G401.6 (cell line): Measurements from ENCODE around the gene ZBTB8OS.
"Not testable (repeated sequence)": the region's sequence is repeated elsewhere in the genome, so short reads cannot be mapped to it uniquely, and the experiment has no call there.

Experiments
- FAIRE-seq: peaks from 2 replicates; lab custom pipeline; 2012; peaks lifted over from hg19 to GRCh38; lab: Jason Lieb, UNC

Gene ZBTB8OS

DNA sequence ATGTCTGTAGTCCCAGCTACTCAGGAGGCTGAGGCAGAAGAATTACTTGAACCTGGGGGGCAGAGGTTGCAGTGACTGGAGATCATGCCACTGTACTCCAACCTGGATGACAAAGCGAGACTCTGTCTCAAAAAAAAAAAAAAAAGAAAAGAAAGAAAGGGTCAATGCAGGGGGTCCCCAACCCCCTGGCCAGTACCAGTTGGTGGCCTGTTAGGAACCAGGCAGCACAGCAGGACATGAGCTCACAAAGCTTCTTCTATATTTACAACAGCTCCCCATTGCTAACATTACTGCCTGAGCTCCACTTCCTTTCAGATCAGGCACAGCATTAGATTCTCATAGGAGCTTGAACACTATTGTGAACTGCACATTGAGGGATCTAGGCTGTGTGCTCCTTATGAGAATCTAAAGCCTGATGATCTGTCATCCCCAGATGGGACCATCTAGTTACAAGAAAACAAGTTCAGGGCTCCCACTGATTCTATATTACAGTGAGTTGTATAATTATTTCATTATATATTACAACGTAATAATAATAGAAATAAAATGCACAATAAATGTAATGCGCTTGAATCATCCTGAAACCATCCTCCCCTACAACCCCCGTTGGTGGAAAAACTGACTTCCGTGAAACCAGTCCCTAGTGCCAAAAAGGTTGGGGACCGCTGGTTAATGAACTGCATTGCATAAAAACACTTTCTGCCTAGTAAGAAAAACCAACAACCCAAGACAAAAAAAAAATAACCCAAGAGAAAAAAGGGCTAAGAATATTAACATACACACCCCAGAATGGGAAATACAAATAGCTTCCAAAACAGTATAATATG, 2.8 kb downstream of the ZBTB8OS start:
- no peak for FAIRE-seq

- no peak for FAIRE-seq
Measured at GRCh38 chr1:32644426-32644825, 5.9 kb downstream of the ZBTB8OS start.

DNA sequence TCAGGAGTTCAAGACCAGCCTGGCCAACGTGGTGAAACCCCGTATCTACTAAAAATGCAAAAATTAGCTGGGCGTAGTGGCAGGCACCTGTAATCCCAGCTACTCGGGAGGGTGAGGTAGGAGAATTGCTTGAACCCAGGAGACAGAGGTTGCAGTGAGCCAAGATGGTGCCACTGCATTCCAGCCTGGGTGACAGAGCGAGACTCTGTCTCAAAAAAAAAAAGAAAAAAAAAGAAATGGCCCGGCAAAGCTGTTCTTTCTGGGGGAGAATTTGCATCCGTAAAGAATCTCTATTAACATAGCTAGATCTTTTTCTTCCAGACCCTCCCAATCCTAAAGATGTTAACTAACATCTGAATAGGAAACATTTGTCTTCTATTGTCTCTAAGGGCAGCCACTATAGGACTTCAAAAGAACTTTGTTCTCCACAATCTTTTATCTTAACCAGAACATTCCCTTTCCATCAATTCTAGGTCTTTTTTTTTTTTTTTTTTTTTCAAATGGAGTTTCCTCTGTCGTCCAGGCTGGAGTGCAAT, 8.0 kb downstream of the ZBTB8OS start:
- FAIRE-seq: not testable (repeated sequence)

GRCh38 chr1:32639489-32640075, 10.8 kb downstream of the ZBTB8OS start:
- no peak for FAIRE-seq

- no peak for FAIRE-seq
Measured at GRCh38 chr1:32636914-32637645, 13.3 kb downstream of the ZBTB8OS start.

GRCh38 chr1:32635508-32636277, 14.7 kb downstream of the ZBTB8OS start:
- no peak for FAIRE-seq

DNA sequence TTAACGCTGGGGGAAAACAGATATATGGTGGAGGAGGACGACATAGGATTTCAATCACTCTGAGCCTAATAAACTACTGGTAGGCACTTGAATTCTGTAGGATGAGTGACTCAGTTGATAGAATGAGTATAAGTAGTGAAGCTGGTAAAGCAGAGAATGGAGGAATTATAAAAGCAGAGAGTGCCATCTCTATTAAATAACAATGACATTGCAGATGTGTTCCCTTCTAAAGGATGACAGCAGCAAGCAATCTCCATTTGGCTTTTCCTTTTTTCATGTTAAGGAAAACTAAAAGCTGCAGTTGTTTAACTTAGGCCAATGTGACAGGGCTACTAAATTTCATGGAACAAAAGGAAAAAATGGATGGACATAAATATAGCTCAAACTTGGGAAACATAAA, 17.5 kb downstream of the ZBTB8OS start:
- no peak for FAIRE-seq

DNA sequence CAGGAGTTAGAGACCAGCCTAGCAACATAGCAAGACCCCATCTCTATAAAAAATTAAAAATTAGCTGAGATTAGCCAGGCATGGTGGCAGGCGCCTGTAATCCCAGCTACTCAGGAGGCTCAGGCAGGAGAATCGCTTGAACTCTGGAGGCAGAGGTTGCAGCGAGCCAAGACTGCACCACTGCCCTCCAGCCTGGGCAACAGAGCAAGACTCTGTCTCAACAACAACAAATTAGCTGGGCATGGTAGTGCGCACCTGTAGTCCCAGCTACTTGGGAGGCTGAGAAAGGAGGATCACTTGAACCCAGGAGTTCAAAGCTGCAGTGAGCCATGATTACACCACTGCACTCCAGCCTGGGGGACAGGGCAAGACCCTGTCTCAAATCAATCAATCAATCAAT, 20.2 kb downstream of the ZBTB8OS start:
- not testable (repeated sequence) for FAIRE-seq

DNA sequence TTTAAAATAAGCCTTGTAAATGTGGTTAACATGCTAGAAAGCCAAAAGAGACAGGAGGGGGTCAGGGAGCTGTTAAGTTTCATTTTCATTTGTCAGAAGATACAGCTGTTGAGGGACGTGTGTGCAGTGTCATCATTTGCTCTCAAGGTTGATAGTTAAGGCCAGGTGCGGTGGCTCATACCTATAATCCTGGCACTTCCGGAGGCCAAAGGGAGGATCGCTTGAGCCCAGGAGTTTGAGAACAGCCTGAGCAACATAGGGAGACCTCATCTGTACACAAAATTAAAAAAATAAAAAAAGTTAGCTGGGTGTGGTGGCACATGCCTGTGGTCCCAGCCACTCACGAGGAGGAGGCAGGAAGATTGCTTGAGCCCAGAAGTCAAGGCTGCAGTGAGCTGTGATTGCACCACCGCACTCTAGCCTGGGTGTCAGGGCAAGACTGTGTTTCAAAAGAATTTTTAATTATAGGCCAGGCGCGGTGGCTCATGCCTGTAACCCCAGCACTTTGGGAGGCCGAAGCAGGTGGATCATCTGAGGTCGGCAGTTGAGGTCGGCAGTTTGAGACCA, 22.7 kb downstream of the ZBTB8OS start:
- FAIRE-seq: no peak

DNA sequence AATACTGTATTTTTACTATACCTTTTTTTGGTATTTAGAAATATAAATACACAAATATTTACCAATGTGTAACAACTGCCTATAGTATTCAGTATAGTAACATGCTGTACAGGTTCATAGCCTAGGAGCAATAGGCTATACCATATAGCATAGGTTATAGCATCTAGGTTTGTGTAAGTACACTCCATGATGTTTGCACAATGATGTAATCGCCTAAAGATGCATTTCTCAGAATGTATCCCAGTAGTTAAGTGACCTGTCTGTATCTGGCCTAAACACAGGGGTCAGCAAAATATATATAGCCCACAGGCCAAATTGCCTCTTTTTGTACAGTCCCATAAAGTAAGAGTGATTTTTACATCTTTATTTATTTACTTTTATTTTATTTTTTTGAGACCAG, 24.2 kb downstream of the ZBTB8OS start:
- no peak for FAIRE-seq

- no peak for FAIRE-seq
Measured at GRCh38 chr1:32623775-32624174, 26.6 kb downstream of the ZBTB8OS start.

- no peak for FAIRE-seq
Measured at GRCh38 chr1:32622806-32623681, 27.3 kb downstream of the ZBTB8OS start.

DNA sequence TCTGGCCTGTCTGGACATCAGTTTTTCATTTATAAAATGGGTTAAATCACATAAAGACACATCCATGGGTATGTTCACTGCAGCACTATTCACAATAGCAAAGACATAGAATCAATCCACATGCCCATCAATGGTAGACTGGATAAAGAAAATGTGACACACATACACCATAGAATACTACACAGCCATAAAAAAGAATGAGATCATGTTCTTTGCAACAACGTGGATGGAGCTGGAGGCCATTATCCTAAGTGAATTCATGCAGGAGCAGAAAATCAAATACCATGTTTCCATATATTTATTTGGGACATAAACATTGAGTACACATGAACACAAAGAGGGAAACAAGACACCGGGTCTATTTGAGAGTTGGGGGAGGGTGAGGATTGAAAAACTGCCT, 28.1 kb downstream of the ZBTB8OS start:
- FAIRE-seq: no peak

DNA sequence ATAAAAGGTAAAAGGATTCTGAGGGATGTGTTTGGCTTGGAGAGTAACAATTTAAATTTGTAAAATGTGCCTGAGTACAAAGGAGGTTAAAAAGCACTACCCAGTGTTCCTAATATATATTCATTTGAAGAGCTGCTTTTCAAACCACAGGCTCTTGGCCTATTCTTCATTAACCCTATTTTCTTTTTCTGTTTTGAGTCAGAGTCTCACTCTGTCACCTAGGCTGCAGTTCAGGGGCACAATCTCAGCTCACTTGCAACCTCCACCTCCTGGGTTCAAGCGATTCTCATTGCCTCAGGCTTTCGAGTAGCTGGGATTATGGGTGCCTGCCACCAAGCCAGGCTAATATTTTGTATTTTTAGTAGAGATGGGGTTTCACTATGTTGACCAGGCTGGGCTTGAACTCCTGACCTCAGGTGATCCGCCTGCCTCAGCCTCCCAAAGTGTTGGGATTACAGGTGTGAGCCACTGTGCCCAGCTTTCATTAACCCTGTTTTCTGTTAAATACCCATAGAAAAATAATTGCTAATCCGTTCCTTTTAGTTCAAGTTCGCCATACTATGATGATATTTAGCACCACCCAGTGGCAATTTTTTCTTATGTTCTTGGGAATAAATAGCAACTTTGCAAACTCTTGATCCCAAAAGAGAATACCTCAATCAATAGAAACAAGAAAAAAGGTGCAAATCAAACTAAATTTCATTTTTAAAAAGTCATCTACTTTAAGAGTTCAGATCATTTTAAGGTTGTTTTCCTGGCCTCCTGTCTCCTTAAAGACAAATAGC, 30.5 kb downstream of the ZBTB8OS start:
- FAIRE-seq: peak; percentile 64

DNA sequence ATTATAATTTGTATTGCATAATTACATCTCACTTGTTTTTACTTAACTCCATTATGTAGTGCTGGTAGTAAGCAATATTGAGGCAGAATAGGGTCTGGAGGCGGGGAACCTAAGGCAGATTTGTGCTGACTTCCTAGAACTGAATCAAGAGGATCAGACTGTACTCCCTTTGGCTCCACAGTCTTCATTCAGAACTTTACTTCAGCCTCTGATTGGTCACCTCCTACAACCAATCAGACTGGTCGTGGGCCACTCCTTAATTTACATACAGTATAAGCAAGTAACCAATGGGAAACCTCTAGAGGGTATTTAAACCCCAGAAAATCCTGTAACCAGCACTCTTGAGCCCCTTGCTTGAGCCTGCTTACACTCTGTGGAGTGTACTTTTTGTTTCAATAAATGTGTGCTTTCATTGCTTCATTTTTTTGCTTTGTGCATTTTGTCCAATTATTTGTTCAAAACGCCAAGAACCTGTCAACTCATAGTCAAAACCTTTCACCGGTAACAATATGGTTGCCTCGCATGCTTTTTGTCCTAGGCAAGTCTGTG, 31.6 kb downstream of the ZBTB8OS start:
- FAIRE-seq: no peak

DNA sequence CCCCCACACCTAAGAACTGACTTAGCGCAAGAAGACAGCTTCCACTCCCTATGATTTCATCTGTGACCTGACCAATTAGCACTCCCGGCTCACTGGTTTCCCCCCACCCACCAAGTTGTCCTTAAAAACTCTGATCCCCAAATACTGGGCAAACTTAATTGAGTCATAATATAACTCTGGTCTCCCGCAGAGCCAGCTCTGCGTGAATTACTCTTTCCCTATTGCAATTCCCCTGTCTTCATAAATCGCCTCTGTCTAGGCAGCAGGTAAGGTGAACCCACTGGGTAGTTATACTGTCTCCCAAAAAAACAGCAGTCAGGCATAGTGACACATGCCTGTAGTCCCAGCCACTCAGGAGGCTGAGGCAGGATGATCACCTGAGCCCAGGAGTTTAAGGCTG, 36.9 kb downstream of the ZBTB8OS start:
- FAIRE-seq: no peak

DNA sequence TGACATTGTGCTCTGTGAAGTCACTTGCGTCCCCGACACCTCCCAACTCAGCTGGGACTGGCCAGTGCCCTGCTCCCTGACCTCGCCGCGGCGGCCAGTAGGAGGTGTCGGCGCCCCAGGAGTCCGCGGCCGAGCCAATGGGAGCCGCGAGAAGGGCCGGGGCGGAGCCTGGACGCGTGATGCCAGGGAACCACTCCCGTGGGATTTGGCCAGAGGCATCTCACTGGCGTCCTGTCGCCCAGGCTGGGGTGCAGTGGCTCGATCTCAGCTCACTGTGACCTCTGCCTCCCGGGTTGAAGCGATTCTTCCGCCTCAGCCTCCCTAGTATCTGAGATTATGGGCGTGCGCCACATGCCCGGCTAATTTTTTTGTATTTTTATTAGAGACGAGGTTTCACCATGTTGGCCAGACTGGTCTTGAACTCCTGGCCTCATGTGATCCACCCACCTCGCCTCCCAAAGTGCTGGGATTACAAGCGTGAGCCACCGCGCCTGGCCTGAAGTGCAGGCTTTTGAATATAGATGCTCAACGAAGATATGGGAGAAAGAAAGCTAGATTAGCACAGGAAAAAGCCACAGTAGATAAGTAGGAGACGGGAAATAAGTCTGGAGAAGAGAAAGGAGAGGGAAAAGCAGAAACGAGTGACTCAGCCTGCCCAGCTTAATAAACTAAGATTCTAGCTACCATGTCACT, 38.0 kb downstream of the ZBTB8OS start:
- FAIRE-seq: no peak

DNA sequence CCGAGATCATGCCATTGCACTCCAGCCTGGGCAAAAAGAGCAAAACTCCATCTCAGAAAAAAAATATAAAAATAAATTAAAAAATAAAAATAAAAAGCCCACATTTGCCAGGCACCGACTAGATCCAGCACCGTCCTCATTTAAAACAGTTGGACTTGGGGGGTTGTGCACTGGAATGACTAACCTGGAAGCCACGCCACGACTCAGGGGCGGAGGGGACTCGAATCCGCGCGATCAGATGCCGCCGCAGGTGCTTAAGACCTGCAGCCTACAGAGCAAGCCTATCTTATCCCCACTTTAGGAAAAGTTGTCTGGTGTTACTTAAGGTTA, 38.5 kb downstream of the ZBTB8OS start:
- FAIRE-seq: no peak

GRCh38 chr1:32609180-32609579, 41.2 kb downstream of the ZBTB8OS start:
- FAIRE-seq: no peak
